Putamen (tissue), 1 donor: ENCODE data around the gene HMGCLL1.
A peak's percentile ranks its signal among the peaks of the same experiment; 100 is the strongest.

Source experiments
- DNase-seq: peaks from one replicate; pipeline ENCODE4 v3.0.0-alpha.2; 2016; ENCODE audit warnings: low spot score

Gene HMGCLL1

DNA sequence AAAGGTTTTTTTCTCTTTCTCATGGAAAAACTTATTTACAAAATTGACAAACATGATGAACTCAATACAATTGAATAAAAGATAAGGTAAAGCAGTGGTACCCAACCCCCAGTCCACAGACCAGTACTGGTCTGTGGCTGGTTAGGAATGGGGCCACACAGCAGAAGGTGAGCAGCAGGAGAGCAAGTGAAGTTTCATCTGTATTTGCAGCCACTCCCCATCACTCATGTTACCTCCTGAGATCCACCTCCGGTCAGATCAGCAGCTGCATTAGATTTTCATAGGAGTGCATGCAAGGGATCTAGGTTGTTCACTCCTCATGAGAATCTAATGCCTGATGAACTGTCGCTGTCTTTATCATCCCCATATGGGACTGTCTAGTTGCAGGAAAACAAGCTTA lies 47.5 kb downstream of the HMGCLL1 start:
- DNase-seq = no peak

DNA sequence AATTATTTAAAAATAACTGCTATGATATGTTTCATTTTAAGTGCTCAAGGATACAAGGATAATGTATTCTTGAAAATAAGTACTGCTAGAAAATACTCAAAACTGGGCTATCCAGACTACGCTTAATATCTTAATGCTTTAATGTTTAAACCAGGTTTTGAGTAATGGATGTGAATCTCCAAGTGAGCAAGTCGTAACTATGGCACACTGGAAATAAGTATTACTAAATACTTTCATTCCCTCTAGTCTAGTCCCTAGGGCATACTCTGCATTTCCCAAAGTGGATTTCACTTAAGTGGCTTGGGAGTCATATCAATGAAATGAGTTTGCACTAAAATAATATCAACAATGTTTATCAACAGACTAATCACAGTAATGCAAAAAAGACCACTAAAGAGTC lies 48.1 kb downstream of the HMGCLL1 start:
- DNase-seq = no peak

DNA sequence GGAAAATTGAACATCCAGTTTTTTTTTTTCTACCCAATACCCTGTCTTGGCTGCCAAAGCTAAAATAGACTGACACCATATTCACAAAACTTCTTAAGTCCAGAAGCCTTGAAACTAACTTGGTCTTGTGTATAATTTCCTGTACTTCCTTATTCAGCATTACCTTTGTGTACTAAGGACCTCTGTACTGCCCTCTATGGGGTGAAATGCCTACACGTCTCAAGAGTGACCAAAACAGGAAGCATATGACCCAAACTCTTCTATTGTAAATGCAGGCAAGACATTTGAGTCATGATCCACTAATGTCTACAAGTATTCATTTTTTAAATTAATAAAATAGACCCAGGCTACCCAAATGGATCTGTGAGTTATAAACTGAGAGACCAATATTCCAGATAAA lies 50.4 kb downstream of the HMGCLL1 start:
- DNase-seq = no peak

DNA sequence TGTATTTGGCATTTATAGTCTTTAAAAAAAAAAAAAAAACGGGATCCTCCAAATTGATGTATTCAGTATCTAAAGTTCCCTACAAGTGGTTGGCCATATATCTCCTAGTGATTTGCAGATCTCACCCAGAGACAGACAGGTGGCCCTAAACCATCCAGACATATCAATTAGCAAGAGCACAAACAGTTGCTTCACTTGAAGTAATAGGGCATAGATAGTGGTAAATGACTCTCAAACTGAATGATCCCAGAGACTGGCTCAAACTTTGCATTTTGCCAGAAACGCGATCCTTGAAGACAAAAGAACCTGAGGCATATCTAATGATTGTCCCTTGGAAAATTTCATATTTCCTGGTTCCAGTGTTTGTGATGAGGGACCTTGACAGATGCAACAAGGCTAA lies 54.6 kb downstream of the HMGCLL1 start:
- DNase-seq = no peak

DNA sequence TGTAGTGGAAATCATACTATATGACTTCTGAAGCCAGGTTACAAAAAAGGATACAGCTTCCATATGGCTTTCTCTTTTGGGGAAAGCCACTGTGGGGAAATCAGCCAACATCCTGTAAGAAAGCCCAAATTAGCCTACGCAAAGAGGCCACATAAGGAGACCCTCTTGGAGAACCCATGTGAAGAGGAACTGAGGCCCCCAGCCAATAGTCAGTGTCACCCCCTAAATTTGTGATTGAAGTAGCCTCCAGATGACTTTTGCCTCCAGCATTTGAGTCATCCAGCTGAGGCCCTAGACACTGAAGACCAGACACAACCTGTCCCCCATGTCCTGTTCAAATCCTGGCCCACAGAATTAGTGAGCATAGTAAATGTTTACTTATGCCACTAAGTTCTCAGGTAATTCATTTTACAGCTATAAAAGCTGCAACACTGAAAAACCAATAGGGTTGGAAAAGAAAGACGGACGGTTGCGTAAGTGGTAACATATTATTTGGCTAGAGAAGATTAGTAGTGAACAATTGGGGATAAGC lies 60.4 kb downstream of the HMGCLL1 start:
- no peak for DNase-seq

DNA sequence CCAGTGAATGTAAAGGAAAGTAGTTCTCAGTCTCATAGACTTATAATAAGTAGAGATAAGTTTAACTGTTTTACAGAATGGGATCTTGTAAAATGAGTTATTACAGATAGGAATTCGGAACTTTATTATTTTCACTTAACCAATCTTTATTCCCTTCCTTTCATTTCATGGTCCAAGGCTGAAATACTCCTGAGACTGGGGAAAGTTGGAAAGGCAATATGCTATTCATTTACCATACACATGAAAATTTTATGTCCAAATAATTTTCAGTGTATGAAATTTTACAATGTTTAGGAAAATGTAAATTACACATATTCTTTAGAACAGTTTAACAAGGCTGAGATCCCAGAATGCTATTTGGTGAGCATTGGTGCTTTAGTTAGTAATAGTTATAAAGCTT lies 62.3 kb downstream of the HMGCLL1 start:
- no peak for DNase-seq

DNA sequence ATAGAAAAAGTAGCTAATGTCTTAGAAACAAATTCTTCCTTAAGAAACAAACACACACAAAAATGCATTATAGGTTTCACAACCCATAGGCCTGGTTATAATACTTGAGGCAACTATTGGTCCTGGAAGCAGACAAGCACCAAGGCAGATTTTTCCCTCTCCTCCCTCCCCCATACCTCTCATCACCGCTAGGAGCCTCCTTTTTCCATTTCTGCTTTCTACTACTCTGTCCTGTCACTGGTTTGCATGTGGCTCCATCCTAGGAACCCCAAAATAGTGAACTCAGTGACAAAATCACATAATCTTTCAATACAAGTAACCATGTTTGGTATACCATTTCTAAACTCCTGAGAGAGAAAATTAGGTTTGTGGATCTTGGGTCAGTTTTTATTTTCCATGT lies 66.1 kb downstream of the HMGCLL1 start:
- no peak for DNase-seq

DNA sequence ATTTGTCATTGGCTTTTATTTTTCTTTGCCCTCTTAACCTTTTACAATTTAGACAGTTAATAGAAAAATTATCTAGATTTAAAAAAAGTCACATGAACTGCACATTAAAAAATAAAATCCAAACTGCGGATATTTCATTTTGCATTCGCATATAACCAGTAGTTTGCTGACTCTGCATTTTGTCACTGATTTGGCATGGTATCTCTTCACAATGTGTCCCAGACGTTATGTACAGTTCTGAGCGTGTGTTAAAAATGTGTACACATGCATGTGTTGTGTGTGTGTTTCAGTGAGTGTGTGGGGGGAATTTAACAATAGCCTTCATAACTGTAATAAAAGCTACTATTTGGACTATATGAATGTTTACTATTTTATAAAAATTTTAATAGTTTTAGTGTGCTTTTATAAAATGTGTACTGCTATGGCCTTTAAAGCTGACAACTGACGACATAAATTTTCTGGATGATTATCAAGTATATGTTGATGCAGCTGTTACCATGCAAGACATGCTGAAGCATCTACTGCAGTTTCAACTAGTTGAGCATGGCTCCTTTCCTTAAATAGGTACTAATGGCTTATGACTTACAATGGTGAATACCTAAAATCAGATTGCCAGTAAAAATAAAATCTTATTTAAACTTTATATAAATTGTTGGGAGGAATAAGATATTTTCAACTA lies 67.7 kb downstream of the HMGCLL1 start:
- DNase-seq = no peak

DNA sequence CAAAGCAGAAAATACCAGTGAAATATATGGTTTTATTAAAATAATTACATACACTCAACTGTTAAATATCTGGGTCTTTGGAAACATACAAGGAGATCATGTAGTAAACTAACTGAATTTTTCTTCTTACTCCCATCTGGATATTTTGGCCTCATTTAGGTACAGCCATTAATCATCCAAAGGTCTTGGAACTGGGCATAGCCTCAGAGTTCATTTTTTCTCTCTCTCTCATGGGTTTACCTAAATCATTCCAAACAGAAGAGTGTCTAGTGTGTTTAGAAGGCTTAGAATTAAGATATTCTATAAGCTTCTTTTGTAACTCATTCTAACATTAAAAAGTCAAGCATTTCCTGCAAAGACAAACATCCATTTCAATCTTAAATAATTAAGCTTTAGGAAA lies 79.4 kb downstream of the HMGCLL1 start:
- no peak for DNase-seq

DNA sequence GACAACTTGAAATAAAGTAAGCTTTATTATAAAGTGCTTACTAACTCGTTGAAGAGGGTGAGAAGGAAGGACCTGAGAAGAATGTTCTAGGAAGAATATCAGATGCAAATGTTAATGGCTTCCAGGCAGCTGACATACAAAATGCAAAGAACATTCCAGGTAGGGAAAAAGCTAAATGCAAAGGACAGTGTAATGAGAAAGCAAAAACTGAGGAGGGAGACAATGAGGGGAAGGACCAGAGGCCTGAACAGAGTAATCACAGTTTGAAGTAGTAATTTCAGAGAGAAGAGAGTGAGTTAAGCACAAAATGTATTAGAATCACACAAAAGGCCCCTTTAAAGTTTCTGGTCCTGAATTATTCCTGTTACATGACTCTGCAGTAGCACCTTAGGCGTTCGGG lies 81.3 kb downstream of the HMGCLL1 start:
- DNase-seq = no peak

DNA sequence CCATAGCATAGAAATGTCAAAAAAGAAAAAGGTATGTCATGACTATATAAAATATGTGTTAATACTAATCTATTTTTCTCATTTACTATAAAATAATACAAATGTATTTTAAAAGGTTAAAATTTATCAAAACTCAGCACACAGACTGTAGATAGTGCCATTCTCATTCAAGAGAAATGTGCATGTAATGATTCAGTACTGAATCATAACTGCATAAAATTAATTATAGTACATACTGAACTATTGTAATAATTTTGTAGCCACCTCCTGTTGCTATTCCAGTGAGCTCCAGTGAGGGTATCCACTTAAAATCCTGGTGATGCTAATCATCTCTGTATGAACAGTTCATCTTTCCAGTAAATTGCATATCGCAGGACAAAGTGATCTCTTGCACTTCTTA lies 82.8 kb downstream of the HMGCLL1 start:
- no peak for DNase-seq

DNA sequence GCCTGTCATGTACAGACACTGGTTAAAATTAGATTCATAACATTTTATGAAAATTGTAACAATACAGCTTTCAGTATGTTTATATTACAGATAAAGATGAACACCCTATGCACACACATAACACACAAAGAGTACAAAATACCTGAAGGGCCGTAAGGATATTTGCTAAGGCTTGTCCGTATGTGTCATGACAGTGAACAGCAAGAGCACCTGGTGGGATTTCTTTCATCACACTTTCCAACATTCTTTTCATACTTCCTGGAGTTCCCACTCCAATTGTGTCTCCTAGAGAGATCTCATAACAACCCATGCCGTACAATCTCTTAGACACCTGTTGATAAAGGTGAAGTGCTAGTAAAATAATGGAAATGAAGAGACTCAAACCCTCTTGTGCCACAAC lies 83.7 kb downstream of the HMGCLL1 start:
- DNase-seq = no peak

DNA sequence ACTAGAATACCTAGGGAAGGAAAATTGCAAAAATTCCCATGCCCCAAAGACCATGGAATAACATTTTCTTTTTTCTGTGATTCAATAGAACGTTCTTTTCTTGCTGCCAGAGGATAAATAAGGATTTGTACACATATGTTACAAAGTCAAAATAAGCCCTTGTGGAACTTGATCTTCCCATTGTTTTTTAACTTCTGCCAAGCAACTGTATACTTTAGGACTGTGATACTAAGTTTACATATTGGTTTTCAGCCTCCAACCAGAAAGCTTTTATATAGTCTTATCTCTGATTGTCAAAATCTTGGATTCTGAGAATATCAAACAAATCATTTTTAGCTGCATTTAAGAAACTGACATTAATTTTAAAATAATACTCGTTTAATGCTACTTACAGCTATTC lies 84.6 kb downstream of the HMGCLL1 start:
- DNase-seq = no peak

DNA sequence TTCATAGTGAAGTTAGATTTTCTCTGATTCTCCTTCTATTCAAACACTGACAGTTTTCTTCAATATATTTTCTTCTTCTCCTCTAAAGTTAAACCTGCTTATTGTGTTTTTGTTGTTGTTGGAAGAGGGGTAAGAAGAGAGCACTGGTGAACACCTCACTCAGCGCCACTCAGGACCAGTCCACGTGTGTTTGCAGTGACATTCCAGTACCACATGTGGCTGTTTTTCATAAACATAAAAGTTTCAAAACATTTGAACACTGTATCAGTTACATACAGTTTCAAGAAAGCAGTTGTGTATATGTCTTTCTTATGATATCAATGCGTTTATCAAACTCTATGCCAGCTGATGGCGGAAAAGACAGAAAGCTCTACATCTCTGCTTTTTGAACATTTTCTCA lies 86.7 kb downstream of the HMGCLL1 start:
- DNase-seq = no peak

DNA sequence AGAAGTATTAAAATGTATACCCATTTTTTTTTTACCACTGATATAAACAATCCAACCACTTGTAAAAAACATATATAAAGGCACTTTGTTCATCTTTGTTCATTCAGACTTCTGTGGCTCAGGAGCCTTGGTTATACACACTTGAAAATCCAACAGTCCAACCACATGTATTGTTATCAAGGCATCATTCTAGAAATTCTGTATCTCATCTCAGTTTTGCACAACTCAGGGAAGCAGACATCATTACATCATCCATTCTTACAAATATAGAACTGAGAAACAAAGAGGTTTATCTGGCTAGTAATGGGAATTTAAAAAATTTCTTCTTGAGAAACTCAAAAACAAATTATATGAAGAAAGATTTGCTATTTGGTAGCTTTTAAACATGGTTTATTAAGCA lies 88.1 kb downstream of the HMGCLL1 start:
- DNase-seq = no peak

DNA sequence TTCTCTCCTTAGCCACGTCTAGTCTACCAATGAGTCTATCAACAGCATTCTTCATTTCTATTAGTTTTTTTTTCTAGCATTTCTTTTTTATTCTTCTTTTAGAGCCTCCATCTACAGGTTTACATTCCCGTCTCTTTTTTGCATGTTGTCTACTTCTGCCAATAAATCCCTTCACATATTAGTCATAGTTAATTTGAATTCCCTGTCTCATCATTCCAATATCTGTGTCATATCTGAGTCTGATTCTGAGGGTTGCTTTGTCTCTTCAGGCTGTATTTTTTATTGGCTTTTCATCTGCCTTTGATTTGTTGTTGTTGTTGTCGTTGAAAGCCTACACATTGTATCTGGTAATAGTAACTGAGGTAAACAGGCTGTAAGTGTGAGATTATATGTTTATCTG lies 104.6 kb downstream of the HMGCLL1 start:
- DNase-seq = no peak

DNA sequence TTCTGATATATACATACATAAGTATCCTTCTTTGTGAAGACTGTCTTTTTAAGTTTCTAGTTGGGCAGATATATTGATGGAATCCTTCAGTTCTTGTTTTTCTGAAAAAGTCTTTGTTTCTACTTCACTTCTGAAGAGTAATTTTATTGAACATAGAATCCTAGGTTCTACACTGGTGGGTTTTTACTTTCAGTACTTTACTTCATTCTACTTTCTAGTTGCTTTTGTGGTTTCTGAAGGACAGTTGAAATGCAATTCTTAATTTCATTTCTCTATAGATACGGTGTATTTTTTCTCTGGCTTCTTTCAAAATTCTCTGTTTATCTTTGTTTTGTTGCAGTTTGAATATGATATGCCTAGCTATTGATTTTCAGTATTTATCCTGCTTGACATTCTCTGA lies 105.3 kb downstream of the HMGCLL1 start:
- no peak for DNase-seq

DNA sequence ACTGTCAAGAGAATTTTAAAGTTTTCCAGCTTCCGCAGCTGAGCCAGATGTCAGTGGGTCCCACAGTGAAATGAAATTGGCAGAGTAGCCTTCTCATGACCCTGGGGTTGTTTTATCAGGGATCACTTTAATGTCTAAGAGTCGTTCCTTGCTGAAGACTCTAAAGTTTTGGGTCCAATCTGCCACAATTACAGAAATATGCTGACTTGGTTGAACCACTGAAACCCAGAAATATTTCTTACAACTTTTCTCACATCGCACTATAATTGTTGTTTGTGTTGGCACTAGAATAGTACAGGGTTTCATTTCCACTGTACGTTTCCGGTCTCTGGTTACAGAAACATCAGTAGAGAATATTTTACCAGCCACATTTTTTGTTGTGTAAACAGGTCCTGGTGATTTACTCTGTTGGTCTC lies 109.0 kb downstream of the HMGCLL1 start:
- no peak for DNase-seq

DNA sequence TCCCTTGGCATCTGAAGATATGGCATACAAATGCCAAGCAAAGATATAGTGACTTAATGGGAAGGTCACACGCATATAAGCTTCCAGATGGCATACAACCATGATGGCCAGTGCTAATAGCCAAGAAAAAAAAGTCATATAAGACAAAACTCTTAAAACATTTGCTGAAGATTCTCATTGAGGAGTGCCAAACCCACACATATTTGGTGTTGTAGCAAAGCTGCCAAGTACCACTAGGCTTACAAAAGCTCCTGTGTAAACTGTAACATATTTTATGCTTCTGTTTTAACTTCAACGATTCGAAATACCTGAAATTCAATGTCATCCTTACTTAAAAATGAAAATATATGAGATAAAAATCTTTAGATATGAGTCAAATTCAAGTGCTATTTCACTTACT lies 123.0 kb downstream of the HMGCLL1 start:
- DNase-seq = no peak

DNA sequence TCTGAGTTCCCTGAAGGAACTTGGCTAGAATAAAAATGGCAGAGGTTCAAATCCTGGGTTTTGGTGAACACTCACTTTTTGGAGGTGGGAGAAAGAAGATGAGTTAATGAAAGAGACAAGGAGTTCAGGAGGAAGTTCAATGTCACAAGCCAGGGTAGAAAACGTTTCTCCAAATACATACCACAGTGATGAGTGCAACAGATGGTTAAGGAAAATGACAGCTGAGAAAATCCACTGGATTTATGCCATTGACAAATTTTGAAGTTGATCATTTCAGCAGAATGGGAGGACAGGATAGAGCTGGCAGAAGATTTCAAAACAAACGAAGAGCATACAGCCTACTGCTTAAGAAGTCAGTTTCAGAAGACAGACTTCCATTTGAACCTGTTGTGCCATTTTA lies 129.0 kb downstream of the HMGCLL1 start:
- DNase-seq = no peak

DNA sequence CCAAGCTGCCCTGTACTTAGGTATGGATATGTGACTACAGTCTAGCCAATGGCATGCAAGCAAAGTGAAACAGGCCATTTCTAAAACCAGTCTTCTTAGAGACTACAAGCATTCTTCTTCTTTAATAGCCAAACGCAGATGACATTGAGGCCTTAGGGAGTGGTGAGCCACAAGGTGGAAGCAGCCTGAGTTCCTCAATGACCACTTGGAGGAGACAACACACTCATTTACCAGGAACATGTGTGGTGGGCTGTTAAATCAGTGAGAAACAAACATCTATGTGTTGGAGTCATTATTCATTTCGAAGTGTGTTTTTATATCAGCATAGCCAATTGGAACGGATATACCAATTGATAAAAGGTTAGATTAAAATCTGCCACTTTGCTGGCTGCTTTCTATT lies 129.8 kb downstream of the HMGCLL1 start:
- DNase-seq = no peak

DNA sequence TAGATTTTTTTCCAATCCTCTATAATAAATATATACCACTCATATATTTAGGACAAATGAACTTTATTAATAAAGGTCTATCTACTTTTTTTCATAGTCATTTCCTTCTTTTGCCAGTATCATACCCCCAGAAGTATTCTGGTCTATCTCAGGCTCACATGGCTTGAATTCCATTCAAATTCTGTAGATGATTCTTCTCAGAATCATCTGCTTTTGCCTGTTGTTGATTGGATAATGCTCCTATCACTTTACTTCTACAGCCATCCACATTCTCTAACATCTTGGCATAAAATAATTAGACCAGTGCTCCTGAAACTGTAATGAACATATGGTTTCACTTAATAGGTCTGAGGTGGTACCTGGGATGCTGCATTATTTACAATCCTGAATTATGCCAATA lies 130.5 kb downstream of the HMGCLL1 start:
- no peak for DNase-seq

DNA sequence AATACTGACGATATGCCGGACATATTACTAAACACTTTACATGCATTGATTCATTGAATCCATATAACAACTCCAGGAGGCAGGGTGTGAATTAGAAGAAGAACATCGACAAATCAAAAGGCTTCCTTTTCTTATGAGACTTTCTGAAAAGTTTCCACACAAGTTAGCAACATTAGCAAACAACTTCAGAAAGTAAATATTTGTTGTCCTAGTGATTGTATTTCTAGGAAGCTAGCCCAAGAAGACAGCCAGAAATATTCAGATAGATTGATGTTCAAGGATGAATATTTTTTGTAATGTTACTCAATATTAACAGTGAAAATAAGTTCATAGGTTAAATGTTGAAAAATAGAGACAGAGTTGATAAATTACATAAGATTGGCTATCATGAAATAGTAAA lies 131.1 kb downstream of the HMGCLL1 start:
- no peak for DNase-seq

DNA sequence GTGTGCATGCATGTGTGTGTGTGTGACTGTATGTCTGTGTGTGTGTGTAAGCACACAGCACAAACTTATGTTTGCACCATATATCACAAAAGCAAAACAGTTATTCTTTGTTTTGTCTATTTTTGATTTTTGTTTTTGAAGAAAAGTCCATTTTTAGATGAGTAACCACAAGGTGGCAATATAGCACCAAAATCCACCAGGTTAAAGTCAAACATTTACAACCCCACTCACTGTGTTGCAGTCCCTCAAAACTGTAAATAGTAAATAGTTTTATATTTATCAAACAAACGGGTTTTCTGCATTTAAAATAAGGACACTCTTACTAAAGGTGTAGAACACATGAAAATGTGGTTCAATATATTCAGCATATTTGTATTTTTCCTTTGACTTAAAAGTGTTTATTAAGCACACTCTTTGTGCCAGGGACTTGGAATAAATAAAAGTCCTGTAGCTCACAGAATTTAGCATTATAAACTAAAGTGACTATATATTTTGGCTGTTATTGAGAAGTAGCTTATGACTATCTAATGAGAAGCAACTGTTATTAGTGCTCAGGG lies 133.3 kb downstream of the HMGCLL1 start:
- peak; percentile 3 for DNase-seq
